AG04449 (cell line): ENCODE measurements around the gene GREB1L.

Experiments
- CTCF ChIA-PET: fragments of 350-600 bp; formaldehyde crosslinking; extraction: SDS; loops from one replicate; lab custom pipeline; 2021; ENCODE audit warnings: antibody characterized with exemption; lab: Yijun Ruan, JAX
- POLR2A ChIA-PET: fragments of 400-600, 350-600 bp; formaldehyde crosslinking; extraction: SDS; loops from one replicate; lab custom pipeline; 2020; ENCODE audit warnings: antibody characterized with exemption, inconsistent platforms; lab: Yijun Ruan, JAX
- DNase-seq: peaks from one replicate; pipeline ENCODE4 v3.0.0-alpha.2; 2010; ENCODE audit warnings: low read depth, low spot score
- H3K4me3 ChIP-seq: 2 replicates; pipeline ENCODE4 v1.5.1; 2011; ENCODE audit warnings: low read depth, mild to moderate bottlenecking, control low read depth, low read length
- CTCF ChIP-seq: IDR thresholded peaks from one replicate; pipeline ENCODE4 v1.5.1; 2011; ENCODE audit warnings: mild to moderate bottlenecking, moderate library complexity, low read length, control low read depth, inconsistent platforms; ENCODE audit not compliant: insufficient read depth; ENCODE audit errors: missing control alignments

GREB1L gene

GRCh38 chr18:21293479-21293878 is 51.4 kb downstream of the GREB1L start:
- POLR2A ChIA-PET: no interaction called here
- DNase-seq: no peak

GRCh38 chr18:21295101-21295500 is 53.1 kb downstream of the GREB1L start:
- CTCF ChIA-PET: no interaction called here
- H3K4me3 ChIP-seq: no peak overlapping the region
- POLR2A ChIA-PET: no interaction called here
- no peak for TF ChIP-seq CTCF
- no peak for DNase-seq

More at GRCh38 chr18:21293479-21293878, 51.4 kb downstream of the GREB1L start:
- no peak overlapping the region for H3K4me3 ChIP-seq
- no peak for TF ChIP-seq CTCF
- CTCF ChIA-PET: interaction anchor here (1.0 kb wide), 1 partner anchor 74 kb away, joined by 3 read pairs; no protein-coding TSS in a partner anchor

- ChIA-PET CTCF (no interaction called here), POLR2A (no interaction called here)
- DNase-seq: no peak
- H3K4me3 ChIP-seq: no peak overlapping the region
- no peak for TF ChIP-seq CTCF
These were observed 54.0 kb downstream of the GREB1L start for GRCh38 chr18:21296045-21296444.

- no peak for DNase-seq
- CTCF ChIA-PET: no interaction called here
- TF ChIP-seq CTCF: no peak
These were observed 56.3 kb downstream of the GREB1L start for GRCh38 chr18:21298351-21298750.

GRCh38 chr18:21300035-21300907 is 58.2 kb downstream of the GREB1L start:
- ChIA-PET POLR2A (no interaction called here), CTCF (no interaction called here)
- DNase-seq: no peak
- no peak overlapping the region for H3K4me3 ChIP-seq
- no peak for TF ChIP-seq CTCF

More at GRCh38 chr18:21298351-21298750, 56.3 kb downstream of the GREB1L start:
- POLR2A ChIA-PET: interaction anchor here (0.7 kb wide), 1 partner anchor 403 kb away, joined by 3 read pairs; no protein-coding TSS in a partner anchor
- no peak overlapping the region for H3K4me3 ChIP-seq

GRCh38 chr18:21300908-21301200 is 58.8 kb downstream of the GREB1L start:
- TF ChIP-seq CTCF: no peak
- DNase-seq: no peak
- CTCF ChIA-PET: no interaction called here

More at GRCh38 chr18:21300908-21301200, 58.8 kb downstream of the GREB1L start:
- H3K4me3 ChIP-seq: no peak overlapping the region
- POLR2A ChIA-PET: no interaction called here
